KMS-11 (cell line): ENCODE results near the gene PRADC1.

ENCODE experiments used
- H2AFZ ChIP-seq: fragments of 200-600 bp; sonication (generic); 2 replicates; pipeline ENCODE4 v1.6.1; 2016; ENCODE audit warnings: antibody characterized with exemption, mixed run types, low read depth
- H3K27ac ChIP-seq: fragments of 200-600 bp; sonication (generic); 2 replicates; pipeline ENCODE4 v1.6.1; 2016; ENCODE audit warnings: mild to moderate bottlenecking, mixed run types
- H3K27me3 ChIP-seq: fragments of 200-600 bp; sonication (generic); 2 replicates; pipeline ENCODE4 v1.6.1; 2017; ENCODE audit warnings: mild to moderate bottlenecking, low read depth, mixed run types, moderate library complexity; ENCODE audit not compliant: insufficient read depth
- H3K36me3 ChIP-seq: fragments of 200-600 bp; sonication (generic); 2 replicates; pipeline ENCODE4 v1.6.1; 2017; ENCODE audit warnings: mild to moderate bottlenecking, mixed run types; ENCODE audit not compliant: insufficient read depth
- H3K4me1 ChIP-seq: fragments of 200-600 bp; sonication (generic); 2 replicates; pipeline ENCODE4 v1.6.1; 2016; ENCODE audit warnings: mild to moderate bottlenecking, low read depth, mixed run types; ENCODE audit not compliant: poor library complexity, severe bottlenecking
- H3K4me2 ChIP-seq: fragments of 200-600 bp; sonication (generic); 2 replicates; pipeline ENCODE4 v1.7.0; 2016; ENCODE audit warnings: mild to moderate bottlenecking, mixed run types
- H3K4me3 ChIP-seq: fragments of 200-600 bp; sonication (generic); IDR thresholded peaks from 2 replicates; pipeline ENCODE4 v1.6.1; 2017; ENCODE audit warnings: low read depth, low read length, mixed read lengths; ENCODE audit not compliant: insufficient read depth
- H3K79me2 ChIP-seq: fragments of 200-600 bp; sonication (generic); 2 replicates; pipeline ENCODE4 v1.6.1; 2016; ENCODE audit warnings: low read depth, mixed run types; ENCODE audit not compliant: insufficient read depth
- H3K9ac ChIP-seq: fragments of 200-600 bp; sonication (generic); 2 replicates; pipeline ENCODE4 v1.6.1; 2016; ENCODE audit warnings: mild to moderate bottlenecking, mixed run types
- H4K20me1 ChIP-seq: fragments of 200-600 bp; sonication (generic); 2 replicates; pipeline ENCODE4 v1.6.1; 2016; ENCODE audit warnings: mild to moderate bottlenecking, mixed run types; ENCODE audit not compliant: insufficient read depth
- CTCF ChIP-seq: fragments of 200-600 bp; sonication (generic); conservative IDR thresholded peaks from 2 replicates; pipeline ENCODE4 v1.6.1; 2017; ENCODE audit warnings: low read depth, mild to moderate bottlenecking, antibody characterized with exemption, low read length, moderate library complexity, mixed read lengths

PRADC1 gene

GRCh38 chr2:73259704-73260337 is 26.8 kb upstream of the PRADC1 start:
- H3K27me3 ChIP-seq: no peaks in the 10 kb centered on the region
- no peak overlapping the region for H3K9ac ChIP-seq
- TF ChIP-seq CTCF: no peak; the same call in 1 of the 2 replicates
- no peaks in the 10 kb centered on the region for H3K4me1 ChIP-seq
- no peak overlapping the region for H3K4me3 ChIP-seq
- H3K4me2 ChIP-seq: no peak overlapping the region
- H3K27ac ChIP-seq: no peak overlapping the region
- H3K36me3 ChIP-seq: peaks cover 4% of the 10 kb centered on the region; the same call in 1 of the 2 replicates
- no peaks in the 10 kb centered on the region for H3K79me2 ChIP-seq
- no peaks in the 10 kb centered on the region for H4K20me1 ChIP-seq
- no peak overlapping the region for H2AFZ ChIP-seq

- H2AFZ ChIP-seq: no peak overlapping the region
- no peak for TF ChIP-seq CTCF
- no peak overlapping the region for H3K4me3 ChIP-seq
- no peaks in the 10 kb centered on the region for H3K79me2 ChIP-seq
- H3K4me1 ChIP-seq: no peaks in the 10 kb centered on the region
- H3K27me3 ChIP-seq: no peaks in the 10 kb centered on the region
- no peak overlapping the region for H3K4me2 ChIP-seq
- no peaks in the 10 kb centered on the region for H4K20me1 ChIP-seq
- no peak overlapping the region for H3K27ac ChIP-seq
- no peak overlapping the region for H3K9ac ChIP-seq
- H3K36me3 ChIP-seq: peaks cover 4% of the 10 kb centered on the region; the same call in 1 of the 2 replicates
Observed at GRCh38 chr2:73259276-73259675, 26.2 kb upstream of the PRADC1 start.

GRCh38 chr2:73258913-73259215 is 25.8 kb upstream of the PRADC1 start:
- Histone ChIP-seq H3K79me2 (no peaks in the 10 kb centered on the region), H3K36me3 (peaks cover 4% of the 10 kb centered on the region; the same call in 1 of the 2 replicates), H3K9ac (no peak overlapping the region), H3K27ac (no peak overlapping the region), H3K4me3 (no peak overlapping the region), H3K4me1 (no peaks in the 10 kb centered on the region), H3K4me2 (no peak overlapping the region), H2AFZ (no peak overlapping the region), H3K27me3 (no peaks in the 10 kb centered on the region), H4K20me1 (no peaks in the 10 kb centered on the region)
- TF ChIP-seq CTCF: no peak

- no peaks in the 10 kb centered on the region for H3K27me3 ChIP-seq
- H3K36me3 ChIP-seq: peaks cover 4% of the 10 kb centered on the region; the same call in 1 of the 2 replicates
- no peaks in the 10 kb centered on the region for H3K4me1 ChIP-seq
- no peak overlapping the region for H3K27ac ChIP-seq
- H3K4me2 ChIP-seq: no peak overlapping the region
- no peak for TF ChIP-seq CTCF
- no peaks in the 10 kb centered on the region for H3K79me2 ChIP-seq
- no peak overlapping the region for H3K9ac ChIP-seq
- H3K4me3 ChIP-seq: no peak overlapping the region
- H4K20me1 ChIP-seq: no peaks in the 10 kb centered on the region
- H2AFZ ChIP-seq: no peak overlapping the region
Observed at GRCh38 chr2:73258186-73258912, 25.3 kb upstream of the PRADC1 start.
